Stimulated activated CD8-positive, alpha-beta memory T cell treated with anti-CD3 and anti-CD28 coated beads, Interleukin-7, amount 100 ng/mL, for 24 hours (primary cell): Measurements from ENCODE around the gene KBTBD13.

Experiments used
- DNase-seq: peaks from one replicate; pipeline ENCODE4 v3.0.0-alpha.2; 2020; ENCODE audit warnings: low read depth

Gene KBTBD13

DNA sequence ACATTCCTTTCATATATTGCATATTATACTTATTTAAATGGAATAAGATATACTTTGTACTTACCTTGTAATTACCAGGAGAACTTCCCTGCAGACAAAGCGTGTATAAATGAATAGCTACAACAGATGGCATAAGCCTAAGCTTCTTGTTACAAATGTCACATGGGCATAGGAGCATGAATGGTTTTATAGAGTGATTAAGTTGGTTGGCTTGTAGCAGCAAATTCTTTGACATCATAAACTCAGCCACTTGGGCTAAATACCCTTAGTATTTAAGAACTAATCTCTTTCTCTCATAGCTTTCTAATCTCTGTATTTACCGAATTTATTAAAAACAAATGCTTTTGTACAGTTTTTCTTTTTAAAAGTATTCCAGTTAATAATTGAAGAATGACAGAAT, 38.5 kb downstream of the KBTBD13 start, which contains the start of gene UBAP1L:
Gene UBAP1L (minus strand): TSS at position 115 of the 400 bp plus-strand sequence. CDS start 8,985 bp downstream, outside the sequence.
- DNase-seq, result no peak

DNA sequence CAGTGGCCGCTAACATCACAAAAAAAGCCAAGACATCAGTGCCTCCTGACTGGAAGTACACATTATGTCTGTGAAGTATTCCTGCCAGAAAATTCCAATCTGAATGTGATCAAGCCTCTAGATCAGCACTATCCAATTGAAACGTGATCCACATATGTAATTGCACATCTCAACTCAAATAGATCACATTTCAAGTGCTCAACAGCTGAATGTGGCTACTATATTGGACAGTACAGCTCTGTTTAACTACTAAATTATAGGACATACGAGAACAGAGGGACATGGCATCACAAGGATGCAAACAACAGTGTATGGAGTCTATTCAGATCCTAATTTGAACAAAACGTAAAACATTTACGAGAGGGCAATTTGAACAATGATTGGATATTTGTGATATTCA, 39.0 kb downstream of the KBTBD13 start:
- DNase-seq, result no peak
